ENCODE measurements around the gene SLC46A2. TPM values are rescaled to one million over a fixed set of nuclear protein-coding genes. Genes with fewer than 3 reads are reported as not detected.

The SLC46A2 gene
- total RNA-seq, 1 donor from 2014 or later: not detected

DNA sequence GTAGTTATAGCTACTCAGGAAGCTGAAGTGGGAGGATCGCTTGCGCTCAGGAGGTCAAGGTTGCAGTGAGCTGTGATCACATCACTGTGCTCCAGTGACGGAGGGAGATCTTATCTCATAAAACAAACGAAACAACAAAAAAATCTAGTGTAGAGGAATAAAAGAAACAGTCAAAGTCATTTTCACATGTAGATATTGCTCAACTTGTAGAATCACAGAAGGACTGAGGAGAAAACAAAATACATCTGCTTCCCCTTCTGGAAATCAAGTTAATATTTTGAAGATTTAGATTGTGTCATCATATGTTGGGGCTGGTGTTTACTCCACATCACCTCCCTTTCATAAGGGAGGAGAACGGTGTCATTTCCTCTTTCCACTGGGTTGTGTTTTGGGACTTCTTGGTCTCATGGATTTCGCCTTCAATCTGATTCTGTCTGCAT is 8.2 kb upstream of the SLC46A2 start:
- TF ChIP-seq, protein P1, sequence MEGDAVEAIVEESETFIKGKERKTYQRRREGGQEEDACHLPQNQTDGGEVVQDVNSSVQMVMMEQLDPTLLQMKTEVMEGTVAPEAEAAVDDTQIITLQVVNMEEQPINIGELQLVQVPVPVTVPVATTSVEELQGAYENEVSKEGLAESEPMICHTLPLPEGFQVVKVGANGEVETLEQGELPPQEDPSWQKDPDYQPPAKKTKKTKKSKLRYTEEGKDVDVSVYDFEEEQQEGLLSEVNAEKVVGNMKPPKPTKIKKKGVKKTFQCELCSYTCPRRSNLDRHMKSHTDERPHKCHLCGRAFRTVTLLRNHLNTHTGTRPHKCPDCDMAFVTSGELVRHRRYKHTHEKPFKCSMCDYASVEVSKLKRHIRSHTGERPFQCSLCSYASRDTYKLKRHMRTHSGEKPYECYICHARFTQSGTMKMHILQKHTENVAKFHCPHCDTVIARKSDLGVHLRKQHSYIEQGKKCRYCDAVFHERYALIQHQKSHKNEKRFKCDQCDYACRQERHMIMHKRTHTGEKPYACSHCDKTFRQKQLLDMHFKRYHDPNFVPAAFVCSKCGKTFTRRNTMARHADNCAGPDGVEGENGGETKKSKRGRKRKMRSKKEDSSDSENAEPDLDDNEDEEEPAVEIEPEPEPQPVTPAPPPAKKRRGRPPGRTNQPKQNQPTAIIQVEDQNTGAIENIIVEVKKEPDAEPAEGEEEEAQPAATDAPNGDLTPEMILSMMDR (IDR thresholded peaks at IDR 0.05): no peak
- no peak for TF ChIP-seq POLR2A (IDR thresholded peaks at IDR 0.05)
- no peak for TF ChIP-seq POLR2AphosphoS5 (IDR thresholded peaks at IDR 0.05; ENCODE audit: insufficient read depth in 1 of 2, low read depth in 1 of 2)
- H3K27me3 ChIP-seq: no peaks in the 10 kb centered on the region
- H3K9me3 ChIP-seq: no peaks in the 10 kb centered on the region
- intact Hi-C loops (cut with DNase I): no loop called here
- H3K36me3 ChIP-seq: no peaks in the 10 kb centered on the region
- H3K4me1 ChIP-seq: no peaks in the 10 kb centered on the region
- H3K27ac ChIP-seq: no peak overlapping the region
- no peak overlapping the region for H3K4me3 ChIP-seq
- DNase-seq (ENCODE audit: extremely low spot score in 2 of 2): no peak

DNA sequence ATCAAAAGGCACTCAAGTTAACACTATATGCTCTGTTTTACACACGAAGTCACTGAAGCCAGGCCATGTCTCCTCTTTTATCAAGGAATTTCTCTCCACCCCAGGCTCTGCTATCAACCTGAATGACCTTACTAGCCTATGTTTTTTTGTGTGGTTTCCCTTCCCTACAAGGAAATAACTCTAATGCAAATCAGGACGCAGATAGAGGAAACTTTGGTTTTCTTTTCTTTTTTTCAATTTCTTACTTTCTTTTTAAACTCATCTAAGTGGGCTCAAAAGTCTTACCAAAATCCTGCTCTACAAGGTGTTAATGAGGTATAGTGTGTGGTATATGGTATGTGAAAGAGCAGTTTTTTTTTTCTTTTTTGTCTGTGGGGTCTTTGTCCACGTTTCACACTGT is 5.5 kb upstream of the SLC46A2 start:
- intact Hi-C loops (cut with DNase I): no loop called here
- Histone ChIP-seq H3K27me3 (no peaks in the 10 kb centered on the region), H3K9me3 (no peaks in the 10 kb centered on the region), H3K4me3 (no peak overlapping the region), H3K4me1 (no peaks in the 10 kb centered on the region), H3K27ac (no peak overlapping the region), H3K36me3 (no peaks in the 10 kb centered on the region)
- DNase-seq (ENCODE audit: extremely low spot score in 2 of 2): no peak
- TF ChIP-seq POLR2A (IDR thresholded peaks at IDR 0.05) (no peak), POLR2AphosphoS5 (IDR thresholded peaks at IDR 0.05; ENCODE audit: insufficient read depth in 1 of 2, low read depth in 1 of 2) (no peak)
- TF ChIP-seq, protein P1 (IDR thresholded peaks at IDR 0.05): no peak

DNA sequence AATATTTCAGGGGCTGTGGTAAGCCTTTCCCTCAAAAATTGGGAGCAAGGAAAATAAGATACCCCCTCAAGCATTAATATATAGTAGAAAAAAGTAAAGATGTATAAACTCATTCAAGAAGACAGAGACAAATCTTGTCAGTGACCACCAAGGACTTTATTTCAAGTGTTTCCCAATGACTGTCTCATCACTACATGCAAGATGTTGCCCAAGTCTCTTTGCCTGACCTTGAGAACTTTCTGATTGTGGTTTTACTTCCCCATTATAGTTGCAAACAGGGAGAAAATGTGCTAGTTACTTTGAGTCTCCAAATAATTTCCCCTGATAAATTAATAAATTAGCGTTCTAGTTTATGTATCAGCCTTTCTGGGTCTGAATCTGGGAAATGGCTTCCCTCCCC is 4.0 kb upstream of the SLC46A2 start:
- H3K4me1 ChIP-seq: peaks cover 12% of the 10 kb centered on the region
- DNase-seq (ENCODE audit: extremely low spot score in 2 of 2): no peak
- no peaks in the 10 kb centered on the region for H3K36me3 ChIP-seq
- no peaks in the 10 kb centered on the region for H3K27me3 ChIP-seq
- no peak overlapping the region for H3K27ac ChIP-seq
- no peak overlapping the region for H3K4me3 ChIP-seq
- TF ChIP-seq POLR2AphosphoS5 (IDR thresholded peaks at IDR 0.05; ENCODE audit: insufficient read depth in 1 of 2, low read depth in 1 of 2): no peak
- no peak for TF ChIP-seq POLR2A (IDR thresholded peaks at IDR 0.05)
- TF ChIP-seq, protein P1 (IDR thresholded peaks at IDR 0.05): no peak
- H3K9me3 ChIP-seq: no peaks in the 10 kb centered on the region
- intact Hi-C loops (cut with DNase I): no loop called here

DNA sequence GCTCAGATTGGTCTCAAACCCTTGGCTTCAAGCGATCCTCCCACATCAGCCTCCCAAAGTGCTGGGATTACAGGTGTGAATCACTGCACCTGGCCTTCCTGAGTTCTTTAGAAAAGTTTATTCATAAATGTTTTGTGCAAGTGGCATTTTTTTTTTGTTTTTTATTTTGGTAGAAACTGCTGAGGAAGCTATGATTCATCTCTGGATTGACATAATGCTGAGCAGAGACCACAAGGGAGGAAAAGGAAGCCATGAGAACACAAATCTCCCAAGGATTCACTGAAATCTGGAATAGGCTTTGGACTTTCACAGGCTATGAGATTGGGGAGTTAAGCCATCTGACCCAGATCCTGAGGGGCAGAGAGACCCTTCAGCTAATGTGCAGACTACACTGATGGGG is 3.4 kb upstream of the SLC46A2 start:
- TF ChIP-seq POLR2A (IDR thresholded peaks at IDR 0.05) (no peak), POLR2AphosphoS5 (IDR thresholded peaks at IDR 0.05; ENCODE audit: insufficient read depth in 1 of 2, low read depth in 1 of 2) (no peak)
- TF ChIP-seq, protein P1 (IDR thresholded peaks at IDR 0.05): no peak
- H3K9me3 ChIP-seq: no peaks in the 10 kb centered on the region
- H3K36me3 ChIP-seq: no peaks in the 10 kb centered on the region
- H3K4me1 ChIP-seq: peaks cover 12% of the 10 kb centered on the region
- intact Hi-C loops (cut with DNase I): no loop called here
- no peaks in the 10 kb centered on the region for H3K27me3 ChIP-seq
- H3K27ac ChIP-seq: no peak overlapping the region
- DNase-seq (ENCODE audit: extremely low spot score in 2 of 2): no peak
- H3K4me3 ChIP-seq: no peak overlapping the region

DNA sequence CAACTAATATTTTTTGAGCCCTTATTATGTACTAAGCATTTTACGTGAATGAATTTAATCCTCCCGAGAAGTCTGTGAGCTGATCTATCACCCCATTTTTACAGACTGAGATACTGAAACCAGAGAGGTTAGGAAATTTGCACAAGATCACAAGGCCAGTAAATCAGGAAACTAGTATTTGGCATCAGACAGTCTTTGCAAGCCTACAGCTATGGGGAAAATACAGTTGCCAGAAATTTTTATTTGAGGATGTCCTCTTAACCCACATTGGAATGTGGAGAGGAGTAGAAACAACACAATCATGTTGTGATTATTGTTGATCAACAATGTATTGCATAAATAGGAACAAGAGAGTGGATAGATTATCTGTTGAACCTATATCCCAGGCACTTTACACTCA is 2.3 kb upstream of the SLC46A2 start:
- intact Hi-C loops (cut with DNase I): no loop called here
- no peak overlapping the region for H3K4me3 ChIP-seq

More for the DNA sequence above, 2.3 kb upstream of the SLC46A2 start:
- Histone ChIP-seq H3K9me3 (no peaks in the 10 kb centered on the region), H3K27ac (no peak overlapping the region), H3K36me3 (no peaks in the 10 kb centered on the region), H3K4me1 (peaks cover 12% of the 10 kb centered on the region), H3K27me3 (no peaks in the 10 kb centered on the region)
- TF ChIP-seq POLR2AphosphoS5 (IDR thresholded peaks at IDR 0.05; ENCODE audit: insufficient read depth in 1 of 2, low read depth in 1 of 2) (no peak), POLR2A (IDR thresholded peaks at IDR 0.05) (no peak)
- TF ChIP-seq, protein P1 (IDR thresholded peaks at IDR 0.05): no peak
- DNase-seq (ENCODE audit: extremely low spot score in 2 of 2): no peak
